GM12878 (cell line): Measurements from ENCODE around the gene ALDH1A1. TPM values are rescaled to one million over a fixed set of nuclear protein-coding genes. Genes with fewer than 3 reads are reported as not detected.
"Not testable (repeated sequence)": the region's sequence is repeated elsewhere in the genome, so short reads cannot be mapped to it uniquely, and the experiment has no call there.

Experiments used
- ATAC-seq: fragments of 200-7000 bp; cut with Tn5 transposase; 3 replicates; pipeline ENCODE4 v1.9.1; 2020; ENCODE audit warnings: mild to moderate bottlenecking, moderate library complexity
- BruUV-seq: library from RNA; stranded (reverse); fragments of 400-500 nt; replicated peaks from 2 replicates; lab custom pipeline; 2021; lab: Mats Ljungman, UMichigan
- CTCF ChIA-PET: fragments of 300-600 bp; sonication (Branson Sonifier 250); formaldehyde crosslinking; extraction: SDS; loops from one replicate; lab custom pipeline; 2021; ENCODE audit warnings: inconsistent platforms; lab: Yijun Ruan, JAX
- POLR2A ChIA-PET: fragments of 350-600 bp; formaldehyde crosslinking; extraction: SDS; loops from one replicate; lab custom pipeline; 2021; ENCODE audit warnings: inconsistent platforms; lab: Charles Lee
- RAD21 ChIA-PET: fragments of 300-600 bp; sonication (Branson Sonifier 250); formaldehyde crosslinking; loops from one replicate; lab custom pipeline; 2023; ENCODE audit warnings: antibody characterized with exemption; ENCODE audit not compliant: unreplicated experiment; lab: Charles Lee
- SMC1A ChIA-PET: fragments of 300-600 bp; sonication (Branson Sonifier 250); formaldehyde crosslinking; loops from one replicate; lab custom pipeline; 2023; ENCODE audit not compliant: unreplicated experiment, uncharacterized antibody; lab: Charles Lee
- DNase-seq: peaks from one replicate; pipeline ENCODE4 v3.0.0-alpha.2; 2011; ENCODE audit warnings: low read depth, low spot score
- FAIRE-seq: peaks from 3 replicates; lab custom pipeline; 2011; peaks lifted over from hg19 to GRCh38; lab: Jason Lieb, UNC
- H2AFZ ChIP-seq: 2 replicates; pipeline ENCODE4 v1.6.0; 2011; ENCODE audit warnings: low read depth, low read length, control low read depth; ENCODE audit not compliant: control insufficient read depth
- H3K27ac ChIP-seq: 2 replicates; pipeline ENCODE4 v1.5.1; 2011; ENCODE audit warnings: control low read depth; ENCODE audit not compliant: control insufficient read depth, insufficient read depth
- H3K27me3 ChIP-seq, 2 experiments: replicated peaks in 1 of 2; 2 replicates each; pipeline versions ENCODE4 v1.6.0 to v1.6.1; 2011; ENCODE audit warnings: low read length in 1 of 2; ENCODE audit not compliant: control insufficient read depth in 2 of 2, insufficient read depth in 2 of 2
- H3K36me3 ChIP-seq, 2 experiments: 2 replicates each; pipeline ENCODE4 v1.5.1; 2011; ENCODE audit warnings: low read length in 1 of 2; ENCODE audit not compliant: control insufficient read depth in 2 of 2, insufficient read depth in 2 of 2
- H3K4me1 ChIP-seq: 2 replicates; pipeline ENCODE4 v1.6.1; 2011; ENCODE audit warnings: mild to moderate bottlenecking, low read length, moderate library complexity, mixed read lengths; ENCODE audit not compliant: control insufficient read depth, insufficient read depth
- H3K4me2 ChIP-seq: 2 replicates; pipeline ENCODE4 v1.6.0; 2011; ENCODE audit warnings: control low read depth; ENCODE audit not compliant: control insufficient read depth, insufficient read depth
- H3K4me3 ChIP-seq: fragments of 200-600 bp; sonication (generic); 2 replicates; pipeline ENCODE4 v1.5.1; 2016
- H3K79me2 ChIP-seq: 2 replicates; pipeline ENCODE4 v1.6.0; 2011; ENCODE audit warnings: low read length; ENCODE audit not compliant: control insufficient read depth, insufficient read depth
- H3K9ac ChIP-seq: 2 replicates; pipeline ENCODE4 v1.8.0; 2011; ENCODE audit warnings: low read length, control low read depth, mixed read lengths; ENCODE audit not compliant: control insufficient read depth, insufficient read depth
- H3K9me3 ChIP-seq: replicated peaks from 3 replicates; pipeline ENCODE4 v1.5.1; 2011; ENCODE audit warnings: mild to moderate bottlenecking, low read length; ENCODE audit not compliant: control insufficient read depth, insufficient read depth
- H4K20me1 ChIP-seq: 2 replicates; pipeline ENCODE4 v1.6.0; 2011; ENCODE audit not compliant: control insufficient read depth, insufficient read depth
- ASH2L ChIP-seq: fragments of 300-600, 200-600 bp; sonication (generic); IDR thresholded peaks from 2 replicates; pipeline ENCODE4 v1.6.1; 2017; ENCODE audit warnings: low read depth, mild to moderate bottlenecking, borderline replicate concordance
- BCL11A ChIP-seq: IDR thresholded peaks from 2 replicates; pipeline ENCODE4 v1.6.1; 2011; ENCODE audit warnings: low read depth, low read length
- CEBPB ChIP-seq, 2 experiments: fragments of 150-350 bp in 1 of 2; IDR thresholded peaks; 2 replicates each; pipeline ENCODE4 v1.6.1; 2012 to 2014; ENCODE audit warnings: low read depth in 2 of 2, low read length in 2 of 2, borderline replicate concordance in 1 of 2, inconsistent platforms in 1 of 2
- CHD2 ChIP-seq: IDR thresholded peaks from 2 replicates; pipeline ENCODE4 v1.6.1; 2011; ENCODE audit warnings: low read depth, low read length, improper control_type of control experiment, borderline replicate concordance
- EZH2 ChIP-seq: IDR thresholded peaks from 2 replicates; pipeline ENCODE4 v1.6.1; 2012; ENCODE audit warnings: low read depth, mild to moderate bottlenecking, control low read depth, inconsistent platforms, low read length, borderline replicate concordance; ENCODE audit not compliant: control insufficient read depth
- FOS ChIP-seq: IDR thresholded peaks from 3 replicates; pipeline ENCODE4 v1.6.1; 2011; ENCODE audit warnings: borderline replicate concordance; ENCODE audit not compliant: insufficient read length; ENCODE audit errors: extremely low read depth
- IRF4 ChIP-seq: IDR thresholded peaks from 2 replicates; pipeline ENCODE4 v1.6.1; 2011; ENCODE audit warnings: low read depth, low read length
- PBX3 ChIP-seq: IDR thresholded peaks from 2 replicates; pipeline ENCODE4 v1.6.1; 2011; ENCODE audit warnings: mild to moderate bottlenecking, low read depth, low read length, moderate library complexity; ENCODE audit not compliant: insufficient replicate concordance
- PML ChIP-seq: IDR thresholded peaks from 2 replicates; pipeline ENCODE4 v1.6.1; 2012; ENCODE audit warnings: low read length, inconsistent platforms
- ZNF274 ChIP-seq: IDR thresholded peaks from one replicate; pipeline ENCODE4 v1.8.0; 2011; ENCODE audit not compliant: insufficient read length, insufficient read depth
- WGBS: methylation state at CpG from one replicate; pipeline ENCODE4 v1.1.6; 2016; ENCODE audit warnings: low lambda C conversion rate; ENCODE audit not compliant: insufficient replicate concordance, insufficient coverage; ENCODE audit errors: missing lambda C conversion rate; 5-methylcytosine and 5-hydroxymethylcytosine counted together
- in situ Hi-C: fragments of 300-500 bp; cut with MboI; formaldehyde crosslinking; loops from 9 replicates; pipeline ENCODE4 v1.14.3; 2018; ENCODE audit warnings: mixed read lengths
- intact Hi-C: fragments of 100-400 bp; cut with micrococcal nuclease; formaldehyde crosslinking; loops from one replicate; pipeline ENCODE4 v1.14.2; 2022; ENCODE audit not compliant: unreplicated experiment
- polyA plus RNA-seq, 11 experiments: library from polyadenylated mRNA; depleted of rRNA in 4 of 11; unstranded in 6 of 11; stranded (reverse) in 5 of 11; fragments of >200 nt; fragmentation: Nextera tagmentation in 4 of 11; fragmentation: Illumina TruSeq in 1 of 11; extraction: Ambion mirVana in 4 of 11; extraction: Trizol in 1 of 11; gene quantifications; 1 replicate in 1 of 11; 2 replicates in 10 of 11; pipeline versions ENCODE4 v1.2.1 to v1.2.3, GENCODE V29; 2011 to 2016; ENCODE audit warnings: inconsistent platforms in 2 of 11, missing spikeins in 2 of 11, low read depth in 1 of 11
- total RNA-seq, 4 experiments: library from RNA; depleted of rRNA in 3 of 4; stranded (reverse); fragments of >200 nt in 3 of 4; fragmentation: Illumina TruSeq in 1 of 4; extraction: Trizol in 1 of 4; gene quantifications; 2 replicates each; pipeline versions ENCODE4 v1.2.1 to v1.2.3, GENCODE V29; 2013 to 2021

Gene ALDH1A1
- total and polyA plus RNA-seq, 10 of the 15 experiments (the other 5 are each of a cell fraction or from before 2014, with no cell fraction given), result 0.03 to 0.54 TPM; not detected in 8

DNA sequence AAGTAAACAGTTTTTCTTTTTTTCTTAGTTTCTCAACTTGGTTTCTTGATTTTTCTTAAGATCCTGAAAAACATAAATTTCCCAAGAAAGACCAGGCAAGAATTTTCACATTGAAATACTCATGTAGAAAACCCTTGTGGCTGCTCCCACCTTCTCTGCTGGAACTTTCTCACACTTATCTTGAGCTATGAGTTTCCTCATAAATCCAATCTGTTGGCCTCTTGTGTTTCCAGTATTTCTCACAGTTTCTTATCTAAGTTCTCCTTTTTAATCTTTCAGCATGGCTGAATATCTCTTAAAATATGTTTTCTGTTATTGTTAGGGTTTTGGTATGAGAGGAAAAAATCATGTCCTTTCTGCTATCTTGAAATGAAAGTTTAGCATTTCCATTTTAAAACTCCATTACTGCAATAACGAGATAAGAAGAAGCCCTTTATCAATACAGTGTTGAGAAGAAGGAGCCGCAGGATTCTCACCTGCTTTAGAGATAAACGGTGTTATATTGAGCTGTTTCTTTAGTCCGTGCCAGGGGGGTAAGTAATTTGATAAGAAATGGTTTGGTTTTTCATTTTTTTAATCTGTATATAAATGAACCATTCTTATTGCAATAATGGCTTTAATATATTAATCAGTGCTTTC is 89.3 kb downstream of the ALDH1A1 start:
- ATAC-seq, result no peak
- TF ChIP-seq EZH2 (no peak), PBX3 (no peak), PML (no peak), CHD2 (no peak), BCL11A (no peak), ZNF274 (no peak), IRF4 (no peak), ASH2L (no peak), CEBPB (IDR thresholded peaks at IDR 0.05; ENCODE audit: borderline replicate concordance in 1 of 2, low read depth in 2 of 2, low read length in 2 of 2) (no peak), FOS (no peak)
- Histone ChIP-seq H3K27me3 (no peaks in the 10 kb centered on the region), H3K79me2 (no peaks in the 10 kb centered on the region), H3K9me3 (no peaks in the 10 kb centered on the region), H2AFZ (no peak overlapping the region), H3K4me1 (no peaks in the 10 kb centered on the region), H3K27ac (no peak overlapping the region), H3K4me2 (no peak overlapping the region), H3K4me3 (no peak overlapping the region), H4K20me1 (no peaks in the 10 kb centered on the region), H3K9ac (no peak overlapping the region), H3K36me3 (no peaks in the 10 kb centered on the region)
- FAIRE-seq, result no peak
- BruUV-seq, result no TSS peak
- WGBS, result 25% methylated on average over 4 of the region's 4 CpGs
- no peak for DNase-seq
- RAD21 ChIA-PET, result no interaction called here
- SMC1A ChIA-PET, result no interaction called here
- POLR2A ChIA-PET, result no interaction called here
- in situ Hi-C loops, result no loop called here
- intact Hi-C loops, result no loop called here
- CTCF ChIA-PET, result interaction anchor here (0.7 to 2.6 kb wide), 3 partner anchors 11 to 205 kb away, joined by 3 to 8 read pairs (median 3); no protein-coding TSS in a partner anchor

DNA sequence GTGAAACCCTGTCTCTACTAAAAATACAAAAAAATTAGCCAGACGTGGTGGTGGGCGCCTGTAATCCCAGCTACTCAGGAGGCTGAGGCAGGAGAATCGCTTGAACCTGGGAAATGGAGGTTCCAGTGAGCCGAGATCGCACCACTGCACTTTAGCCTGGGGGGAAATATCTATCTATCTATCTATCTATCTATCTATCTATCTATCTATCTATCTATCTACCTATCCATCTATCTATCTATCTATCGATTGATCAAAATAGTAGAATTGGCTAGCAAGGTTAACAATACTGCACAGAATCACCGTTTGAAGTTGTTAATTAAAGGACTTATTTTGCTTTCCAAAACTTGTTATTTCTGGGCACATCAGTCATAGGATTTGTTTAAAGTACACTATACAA is 90.1 kb downstream of the ALDH1A1 start:
- H3K79me2 ChIP-seq, POLR2A ChIA-PET, H3K9me3 ChIP-seq, FAIRE-seq, RAD21 ChIA-PET, H3K9ac ChIP-seq, in situ Hi-C loops, H3K4me1 ChIP-seq, ATAC-seq, H3K4me2 ChIP-seq, H3K4me3 ChIP-seq, DNase-seq, intact Hi-C loops, H2AFZ ChIP-seq, H3K36me3 ChIP-seq, H3K27ac ChIP-seq, BruUV-seq, H3K27me3 ChIP-seq, H4K20me1 ChIP-seq: not testable (repeated sequence)
- ChIA-PET SMC1A (interaction anchor here (1.5 to 1.6 kb wide), 2 partner anchors 10 kb away, joined by 3 to 4 read pairs; no protein-coding TSS in a partner anchor), CTCF (interaction anchor here (0.5 to 2.6 kb wide), 2 partner anchors 160 to 1043 kb away, joined by 4 to 8 read pairs; no protein-coding TSS in a partner anchor)
- 34% methylated on average over 7 of the region's 7 CpGs for WGBS
